Lower leg skin (tissue), 3 donors: Measurements from ENCODE around the gene CCDC69.

ENCODE experiments used
- POLR2A ChIP-seq, 2 donors: fragments of 450-650 bp; IDR thresholded peaks; one replicate each; pipeline ENCODE4 v1.6.1; 2016 to 2017; ENCODE audit warnings: antibody characterized with exemption in 2 of 2, mild to moderate bottlenecking in 1 of 2, moderate library complexity in 1 of 2
- TF ChIP-seq, protein P1 (sequence below), 3 donors: fragments of 450-650 bp; IDR thresholded peaks; one replicate each; pipeline ENCODE4 v1.5.1; 2016; ENCODE audit warnings: antibody characterized with exemption in 3 of 3, mild to moderate bottlenecking in 3 of 3, moderate library complexity in 2 of 3

DNA sequence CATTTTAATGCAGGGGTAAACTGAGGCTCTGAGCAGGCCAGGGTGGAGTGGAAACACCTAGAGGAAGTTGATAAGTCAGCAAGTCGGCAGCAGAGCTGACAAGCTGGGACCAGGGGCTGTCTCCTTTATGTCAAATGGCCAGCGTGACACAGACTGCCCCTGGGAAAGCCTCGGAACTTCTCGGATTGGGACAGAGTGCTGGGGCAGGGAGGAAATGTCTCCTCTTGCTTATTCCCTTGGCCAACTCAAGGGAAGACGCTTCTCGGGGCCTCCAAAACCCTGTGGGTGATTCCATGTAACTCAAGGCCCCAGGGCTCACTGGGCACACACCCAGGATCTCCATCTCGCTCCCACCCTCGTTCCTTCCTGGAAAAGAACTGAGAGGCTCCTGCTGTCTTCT, 40.9 kb downstream of the CCDC69 start:
- no peak for TF ChIP-seq POLR2A (IDR thresholded peaks at IDR 0.05)
- TF ChIP-seq, protein P1, sequence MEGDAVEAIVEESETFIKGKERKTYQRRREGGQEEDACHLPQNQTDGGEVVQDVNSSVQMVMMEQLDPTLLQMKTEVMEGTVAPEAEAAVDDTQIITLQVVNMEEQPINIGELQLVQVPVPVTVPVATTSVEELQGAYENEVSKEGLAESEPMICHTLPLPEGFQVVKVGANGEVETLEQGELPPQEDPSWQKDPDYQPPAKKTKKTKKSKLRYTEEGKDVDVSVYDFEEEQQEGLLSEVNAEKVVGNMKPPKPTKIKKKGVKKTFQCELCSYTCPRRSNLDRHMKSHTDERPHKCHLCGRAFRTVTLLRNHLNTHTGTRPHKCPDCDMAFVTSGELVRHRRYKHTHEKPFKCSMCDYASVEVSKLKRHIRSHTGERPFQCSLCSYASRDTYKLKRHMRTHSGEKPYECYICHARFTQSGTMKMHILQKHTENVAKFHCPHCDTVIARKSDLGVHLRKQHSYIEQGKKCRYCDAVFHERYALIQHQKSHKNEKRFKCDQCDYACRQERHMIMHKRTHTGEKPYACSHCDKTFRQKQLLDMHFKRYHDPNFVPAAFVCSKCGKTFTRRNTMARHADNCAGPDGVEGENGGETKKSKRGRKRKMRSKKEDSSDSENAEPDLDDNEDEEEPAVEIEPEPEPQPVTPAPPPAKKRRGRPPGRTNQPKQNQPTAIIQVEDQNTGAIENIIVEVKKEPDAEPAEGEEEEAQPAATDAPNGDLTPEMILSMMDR (IDR thresholded peaks at IDR 0.05): no peak
